A549 (cell line): ENCODE data around the gene PSMD13. TPM values are rescaled to one million over a fixed set of nuclear protein-coding genes. Genes with fewer than 3 reads are reported as not detected.

Experiments used
- ATAC-seq, 2 experiments: fragments of 200-7000 bp in 1 of 2; fragments of >200 bp in 1 of 2; cut with Nextera tagmentation in 1 of 2; cut with Tn5 transposase in 1 of 2; 3 replicates each; pipeline versions ENCODE4 v1.8.0 to v1.9.1; 2018 to 2020; ENCODE audit warnings: mild to moderate bottlenecking in 1 of 2, moderate library complexity in 1 of 2
- CTCF ChIA-PET: fragments of 300-600 bp; sonication (Branson Sonifier 250); formaldehyde crosslinking; extraction: SDS; loops from one replicate; lab custom pipeline; 2021; ENCODE audit warnings: antibody characterized with exemption, inconsistent platforms; lab: Yijun Ruan, JAX
- POLR2A ChIA-PET: fragments of 350-600 bp; formaldehyde crosslinking; extraction: SDS; loops from one replicate; lab custom pipeline; 2021; ENCODE audit warnings: antibody characterized with exemption, inconsistent platforms; lab: Yijun Ruan, JAX
- DNase-seq, 2 experiments: peaks; one replicate each; pipeline versions ENCODE4 v3.0.0 to v3.0.0-alpha.2; 2011 to 2016; ENCODE audit warnings: low read depth in 1 of 2, low spot score in 1 of 2
- FAIRE-seq: peaks from 2 replicates; lab custom pipeline; 2011; peaks lifted over from hg19 to GRCh38; lab: Jason Lieb, UNC
- H3K27ac ChIP-seq, 2 experiments: fragments of >200 bp; sonication (Bioruptor Twin); formaldehyde crosslinking; 3 replicates each; pipeline ENCODE4 v1.5.1; 2016 to 2017
- H3K4me1 ChIP-seq: fragments of >200 bp; sonication (Bioruptor Twin); formaldehyde crosslinking; 3 replicates; pipeline ENCODE4 v1.6.1; 2016
- H3K4me2 ChIP-seq: fragments of >200 bp; sonication (Bioruptor Twin); formaldehyde crosslinking; 3 replicates; pipeline ENCODE4 v1.6.1; 2016
- H3K4me3 ChIP-seq: fragments of >200 bp; sonication (Bioruptor Twin); formaldehyde crosslinking; 3 replicates; pipeline ENCODE4 v1.5.1; 2016
- H3K9me3 ChIP-seq: fragments of >200 bp; sonication (Bioruptor Twin); formaldehyde crosslinking; 3 replicates; pipeline ENCODE4 v1.6.1; 2016
- BCL3 ChIP-seq: fragments of >200 bp; sonication (Bioruptor Twin); formaldehyde crosslinking; IDR thresholded peaks from 3 replicates; pipeline ENCODE4 v1.6.1; 2016
- BHLHE40 ChIP-seq: IDR thresholded peaks from 2 replicates; pipeline ENCODE4 v1.6.1; 2012; ENCODE audit warnings: low read depth, low read length, inconsistent platforms
- CHD4 ChIP-seq: fragments of 200-600 bp; sonication (generic); IDR thresholded peaks from 2 replicates; pipeline ENCODE4 v1.6.1; 2016; ENCODE audit warnings: antibody characterized with exemption, mild to moderate bottlenecking, borderline replicate concordance
- EHMT2 ChIP-seq: fragments of 200-600 bp; sonication (generic); IDR thresholded peaks from 2 replicates; pipeline ENCODE4 v1.6.1; 2016; ENCODE audit warnings: antibody characterized with exemption, low read depth, mild to moderate bottlenecking, moderate library complexity
- FOSB ChIP-seq: fragments of 250-450 bp; sonication (Bioruptor Pico); IDR thresholded peaks from 2 replicates; pipeline ENCODE4 v1.5.0; 2020; ENCODE audit warnings: mild to moderate bottlenecking, moderate library complexity
- FOSL2 ChIP-seq, 2 experiments: fragments of 450-650 bp in 1 of 2; fragments of >200 bp in 1 of 2; sonication (Bioruptor Twin) in 1 of 2; formaldehyde crosslinking; IDR thresholded peaks; 2 replicates each; pipeline versions ENCODE4 v1.5.0 to v1.6.1; 2016 to 2020; ENCODE audit warnings: mild to moderate bottlenecking in 1 of 2, moderate library complexity in 1 of 2
- FOXS1 ChIP-seq: fragments of 250-450 bp; sonication (Bioruptor Pico); IDR thresholded peaks from 2 replicates; pipeline ENCODE4 v1.5.0; 2020; ENCODE audit warnings: mild to moderate bottlenecking, moderate library complexity
- HDAC2 ChIP-seq: fragments of 200-600 bp; sonication (generic); IDR thresholded peaks from 2 replicates; pipeline ENCODE4 v1.6.1; 2016
- HEYL ChIP-seq: fragments of 250-450 bp; sonication (Bioruptor Pico); IDR thresholded peaks from 2 replicates; pipeline ENCODE4 v1.8.0; 2021; ENCODE audit warnings: mild to moderate bottlenecking, moderate library complexity
- JUNB ChIP-seq: fragments of >200 bp; sonication (Bioruptor Twin); formaldehyde crosslinking; IDR thresholded peaks from 2 replicates; pipeline ENCODE4 v1.6.1; 2016
- KDM1A ChIP-seq: fragments of 200-600 bp; sonication (generic); IDR thresholded peaks from 2 replicates; pipeline ENCODE4 v1.6.1; 2016; ENCODE audit warnings: low read depth, mild to moderate bottlenecking
- MAFK ChIP-seq: fragments of 450-650 bp; IDR thresholded peaks from 2 replicates; pipeline ENCODE4 v1.6.1; 2014; ENCODE audit not compliant: partially characterized antibody
- MAZ ChIP-seq: fragments of 150-350 bp; IDR thresholded peaks from 2 replicates; pipeline ENCODE4 v1.6.1; 2014; ENCODE audit warnings: antibody characterized with exemption, low read depth, low read length, borderline replicate concordance
- MYC ChIP-seq: IDR thresholded peaks from 2 replicates; pipeline ENCODE4 v1.6.1; 2012; ENCODE audit warnings: mild to moderate bottlenecking, inconsistent platforms, low read length, improper control_type of control experiment, borderline replicate concordance
- NPAS2 ChIP-seq: fragments of 250-450 bp; sonication (Bioruptor Pico); IDR thresholded peaks from 2 replicates; pipeline ENCODE4 v1.8.0; 2022; ENCODE audit warnings: mild to moderate bottlenecking, moderate library complexity, borderline replicate concordance
- POLR2A ChIP-seq: IDR thresholded peaks from 2 replicates; pipeline ENCODE4 v1.6.1; 2012; ENCODE audit warnings: mild to moderate bottlenecking, low read length
- POLR2AphosphoS2 ChIP-seq: conservative IDR thresholded peaks from 2 replicates; pipeline ENCODE4 v1.6.1; 2012; ENCODE audit warnings: low read length, improper control_type of control experiment, inconsistent platforms
- RAD21 ChIP-seq, 2 experiments: fragments of >200 bp in 1 of 2; sonication (Bioruptor Twin) in 1 of 2; formaldehyde crosslinking in 1 of 2; IDR thresholded peaks in 1 of 2; conservative IDR thresholded peaks in 1 of 2; 2 replicates in 1 of 2; 3 replicates in 1 of 2; pipeline ENCODE4 v1.6.1; 2012 to 2018; ENCODE audit warnings: inconsistent platforms in 1 of 2
- RARB ChIP-seq: fragments of 250-450 bp; sonication (Bioruptor Pico); IDR thresholded peaks from 2 replicates; pipeline ENCODE4 v1.8.0; 2021; ENCODE audit warnings: mild to moderate bottlenecking, moderate library complexity
- RCOR1 ChIP-seq: fragments of 150-350 bp; IDR thresholded peaks from 2 replicates; pipeline ENCODE4 v1.6.1; 2014; ENCODE audit warnings: antibody characterized with exemption, low read length, low read depth
- TFCP2L1 ChIP-seq: fragments of 250-450 bp; sonication (Bioruptor Pico); IDR thresholded peaks from 2 replicates; pipeline ENCODE4 v1.5.0; 2021; ENCODE audit warnings: mild to moderate bottlenecking
- ZFP36 ChIP-seq: fragments of 450-650 bp; IDR thresholded peaks from 2 replicates; pipeline ENCODE4 v1.6.1; 2014; ENCODE audit warnings: borderline replicate concordance; ENCODE audit not compliant: partially characterized antibody
- ZNF302 ChIP-seq: fragments of 250-450 bp; sonication (Bioruptor Pico); IDR thresholded peaks from 2 replicates; pipeline ENCODE4 v1.9.0; 2021; ENCODE audit warnings: inconsistent platforms, mild to moderate bottlenecking, moderate library complexity
- ZSCAN20 ChIP-seq: fragments of 250-450 bp; sonication (Bioruptor Pico); IDR thresholded peaks from 2 replicates; pipeline ENCODE4 v1.8.0; 2022; ENCODE audit warnings: mild to moderate bottlenecking, moderate library complexity
- WGBS: methylation state at CpG from one replicate; pipeline ENCODE4 v1.1.6; 2017; ENCODE audit errors: missing lambda C conversion rate; 5-methylcytosine and 5-hydroxymethylcytosine counted together
- polyA plus RNA-seq, 4 experiments: library from polyadenylated mRNA; depleted of rRNA in 3 of 4; stranded (reverse); fragments of >200 nt; fragmentation: RNase III in 1 of 4; extraction: RNeasy Plus Mini Kit Qiagen cat#74134 plus additional on column Dnase treatment in 1 of 4; gene quantifications; 2 replicates in 3 of 4; 3 replicates in 1 of 4; pipeline ENCODE4 v1.2.3, GENCODE V29; 2011 to 2017
- TF ChIP-seq, protein P1 (sequence below): fragments of 150-350 bp; IDR thresholded peaks from 2 replicates; pipeline ENCODE4 v1.6.1; 2014; ENCODE audit warnings: low read depth, mild to moderate bottlenecking, low read length
- TF ChIP-seq, protein P2 (sequence below): fragments of >200 bp; sonication (Bioruptor Twin); formaldehyde crosslinking; IDR thresholded peaks from 3 replicates; pipeline ENCODE4 v1.5.1; 2016

The PSMD13 gene
- polyA plus RNA-seq, 2 of the 4 experiments (the other 2 are of a cell fraction) = 153 to 198 TPM

DNA sequence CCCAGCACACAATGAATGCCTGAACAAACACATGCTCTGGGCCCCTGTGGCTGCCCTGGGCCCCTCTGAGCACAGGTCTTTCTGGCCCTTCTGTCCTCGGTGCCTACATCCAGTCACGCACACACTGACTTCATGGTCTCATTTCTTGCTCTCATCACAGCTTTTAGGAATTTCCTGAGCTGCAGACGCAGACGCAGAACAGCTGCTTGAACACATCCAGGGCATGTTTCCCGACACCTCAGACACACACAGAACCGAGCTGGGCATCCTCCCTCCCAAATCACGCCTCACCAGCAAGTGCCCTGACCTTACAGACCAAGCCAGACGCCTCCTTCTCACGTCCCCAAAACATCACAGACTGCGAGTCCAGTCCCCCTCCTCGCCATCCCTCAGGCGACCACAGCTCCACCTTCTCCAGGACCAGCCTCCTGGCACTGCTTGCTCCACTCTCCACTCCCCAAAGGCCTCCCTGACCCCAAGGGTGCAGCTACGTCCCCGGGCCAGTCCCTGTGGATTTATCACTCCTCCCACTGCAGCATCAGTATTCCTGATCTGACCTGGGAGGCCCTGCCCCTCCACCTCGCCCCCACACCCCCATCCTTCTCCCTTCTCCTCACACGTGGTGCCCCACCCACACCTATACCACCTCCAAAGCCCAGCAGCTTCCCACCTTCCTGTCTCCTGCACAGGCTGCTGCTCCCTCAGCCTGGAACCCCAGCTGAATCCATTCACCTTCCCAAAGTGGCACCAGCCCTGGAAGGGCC, 13.6 kb upstream of the PSMD13 start:
- no peaks in the 10 kb centered on the region for H3K4me1 ChIP-seq
- no peaks in the 10 kb centered on the region for H3K9me3 ChIP-seq
- CTCF ChIA-PET = interaction anchor here (1.1 to 2.5 kb wide), 3 partner anchors 10 to 82 kb away, joined by 3 to 10 read pairs (median 8); no protein-coding TSS in a partner anchor
- DNase-seq (no peak), FAIRE-seq (no peak)
- 85% methylated on average over 16 of the region's 16 CpGs for WGBS
- no peak overlapping the region for H3K27ac ChIP-seq
- H3K4me2 ChIP-seq = no peak overlapping the region
- no peak for TF ChIP-seq MYC
- no peak for TF ChIP-seq KDM1A
- TF ChIP-seq JUNB = no peak
- TF ChIP-seq CHD4 = no peak
- TF ChIP-seq, protein P1, sequence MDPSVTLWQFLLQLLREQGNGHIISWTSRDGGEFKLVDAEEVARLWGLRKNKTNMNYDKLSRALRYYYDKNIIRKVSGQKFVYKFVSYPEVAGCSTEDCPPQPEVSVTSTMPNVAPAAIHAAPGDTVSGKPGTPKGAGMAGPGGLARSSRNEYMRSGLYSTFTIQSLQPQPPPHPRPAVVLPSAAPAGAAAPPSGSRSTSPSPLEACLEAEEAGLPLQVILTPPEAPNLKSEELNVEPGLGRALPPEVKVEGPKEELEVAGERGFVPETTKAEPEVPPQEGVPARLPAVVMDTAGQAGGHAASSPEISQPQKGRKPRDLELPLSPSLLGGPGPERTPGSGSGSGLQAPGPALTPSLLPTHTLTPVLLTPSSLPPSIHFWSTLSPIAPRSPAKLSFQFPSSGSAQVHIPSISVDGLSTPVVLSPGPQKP = no peak
- TF ChIP-seq POLR2AphosphoS2 = no peak
- TF ChIP-seq NPAS2 (CRISPR knock-in tag) = no peak
- no peak for TF ChIP-seq FOSL2 (IDR thresholded peaks at IDR 0.05)
- no peak for TF ChIP-seq FOSL2 (CRISPR knock-in tag; IDR thresholded peaks at IDR 0.05)
- no peak for TF ChIP-seq POLR2A
- TF ChIP-seq ZFP36 = no peak
- TF ChIP-seq RARB (CRISPR knock-in tag) = no peak
- TF ChIP-seq ZSCAN20 = no peak
- TF ChIP-seq, protein P2, sequence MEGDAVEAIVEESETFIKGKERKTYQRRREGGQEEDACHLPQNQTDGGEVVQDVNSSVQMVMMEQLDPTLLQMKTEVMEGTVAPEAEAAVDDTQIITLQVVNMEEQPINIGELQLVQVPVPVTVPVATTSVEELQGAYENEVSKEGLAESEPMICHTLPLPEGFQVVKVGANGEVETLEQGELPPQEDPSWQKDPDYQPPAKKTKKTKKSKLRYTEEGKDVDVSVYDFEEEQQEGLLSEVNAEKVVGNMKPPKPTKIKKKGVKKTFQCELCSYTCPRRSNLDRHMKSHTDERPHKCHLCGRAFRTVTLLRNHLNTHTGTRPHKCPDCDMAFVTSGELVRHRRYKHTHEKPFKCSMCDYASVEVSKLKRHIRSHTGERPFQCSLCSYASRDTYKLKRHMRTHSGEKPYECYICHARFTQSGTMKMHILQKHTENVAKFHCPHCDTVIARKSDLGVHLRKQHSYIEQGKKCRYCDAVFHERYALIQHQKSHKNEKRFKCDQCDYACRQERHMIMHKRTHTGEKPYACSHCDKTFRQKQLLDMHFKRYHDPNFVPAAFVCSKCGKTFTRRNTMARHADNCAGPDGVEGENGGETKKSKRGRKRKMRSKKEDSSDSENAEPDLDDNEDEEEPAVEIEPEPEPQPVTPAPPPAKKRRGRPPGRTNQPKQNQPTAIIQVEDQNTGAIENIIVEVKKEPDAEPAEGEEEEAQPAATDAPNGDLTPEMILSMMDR = no peak
- no peak for TF ChIP-seq EHMT2
- no peak for TF ChIP-seq RAD21 (conservative IDR thresholded peaks at IDR 0.05 in 1 of 2, IDR thresholded peaks at IDR 0.05 in 1 of 2)
- no peak for TF ChIP-seq ZNF302 (CRISPR knock-in tag)
- TF ChIP-seq BCL3 = no peak
- TF ChIP-seq BHLHE40 = no peak
- no peak for TF ChIP-seq HEYL (CRISPR knock-in tag)
- TF ChIP-seq FOSB = no peak
- TF ChIP-seq, all 56 proteins: peak for 0
- no peak overlapping the region for H3K4me3 ChIP-seq
- POLR2A ChIA-PET = no interaction called here
- no peak for ATAC-seq

- CTCF ChIA-PET = interaction anchor here (1.0 kb wide), 1 partner anchor 8 kb away, joined by 3 read pairs; no protein-coding TSS in a partner anchor
- Histone ChIP-seq H3K27ac (no peak overlapping the region), H3K9me3 (no peaks in the 10 kb centered on the region), H3K4me1 (no peaks in the 10 kb centered on the region), H3K4me2 (no peak overlapping the region), H3K4me3 (no peak overlapping the region)
- POLR2A ChIA-PET = no interaction called here
- DNase-seq (no peak), ATAC-seq (no peak), FAIRE-seq (no peak)
- TF ChIP-seq MAZ (no peak), RCOR1 (no peak), FOSL2 (IDR thresholded peaks at IDR 0.05) (no peak), FOSL2 (CRISPR knock-in tag; IDR thresholded peaks at IDR 0.05) (no peak), MAFK (no peak), TFCP2L1 (CRISPR knock-in tag) (no peak), FOXS1 (CRISPR knock-in tag) (no peak), EHMT2 (no peak), HDAC2 (no peak), KDM1A (no peak)
- WGBS = 96% methylated on average over 6 of the region's 9 CpGs
These were observed 12.9 kb upstream of the PSMD13 start for GRCh38 chr11:223884-224283.
